Upper lobe of left lung (tissue), 6 donors: ENCODE data around the gene TBC1D3I. TPM values are rescaled to one million over a fixed set of nuclear protein-coding genes. Genes with fewer than 3 reads are reported as not detected.

Source experiments
- small RNA-seq, 4 donors: library from RNA; depleted of rRNA; stranded (forward); fragments of <200 nt; gene quantifications; one replicate each; pipeline ENCODE3, GENCODE V24; 2016
- total RNA-seq, 6 donors: library from RNA; depleted of rRNA in 4 of 6; stranded (reverse); fragments of >200 nt in 4 of 6; gene quantifications; one replicate each; pipeline versions ENCODE4 v1.1.0 to v1.2.1, GENCODE V29; 2016 to 2021
- donor health status: DM: no; HTN: no; CAD: no; lungs with moderate emphysema.
- donor health status: DM: no; HTN: yes; CAD: no; lungs with severe emphysema.

Gene TBC1D3I
- total RNA-seq, 6 donors from 2014 or later, result 1.4 TPM; not detected in 4

Small RNA genes within 50 kb of the gene (small RNA-seq; reads per million reads assigned to genes)
- gene AC243829.3, result 0 reads per million in 4 donors
- 0 reads per million in 4 donors for gene AC243829.6
- 0 reads per million in 4 donors for gene RF00019

Other genes with a start within 250 kb of the TBC1D3I start
- gene CCL23, start 246.6 kb downstream of the TBC1D3I start, total RNA-seq, result 10 to 100 TPM in 4 of 6 donors, 1 to 10 TPM in 1, not detected in 1; 6.9 to 40.0 (median 16.6) TPM
- 100 to 1,000 TPM in 4 of 6 donors, 10 to 100 TPM in 2; 50.3 to 250 (median 169) TPM for gene CCL18, start 200.3 kb downstream of the TBC1D3I start, total RNA-seq
- 10 to 100 TPM in 2 of 6 donors, 1 to 10 TPM in 3, under 1 TPM in 1; 0.55 to 24.9 (median 2.9) TPM for gene CCL3, start 174.4 kb downstream of the TBC1D3I start, total RNA-seq
- gene CCL4, start 160.7 kb downstream of the TBC1D3I start, total RNA-seq, result 10 to 100 TPM in 4 of 6 donors, 1 to 10 TPM in 2; 5.7 to 24.0 (median 14.1) TPM
- 1 to 10 TPM in 5 of 6 donors, not detected in 1; 3.6 to 8.9 (median 7.0) TPM for gene TBC1D3B, start 87.9 kb downstream of the TBC1D3I start, total RNA-seq
- gene CCL3L1, start 67.8 kb downstream of the TBC1D3I start, total RNA-seq, result 1 to 10 TPM in 2 of 6 donors, under 1 TPM in 1, not detected in 3; 0.54 to 8.4 (median 5.8) TPM
- 10 to 100 TPM in 1 of 6 donors, 1 to 10 TPM in 4, not detected in 1; 1.7 to 12.6 (median 3.0) TPM for gene CCL4L2, start 53.5 kb downstream of the TBC1D3I start, total RNA-seq
- 1 to 10 TPM in 1 of 6 donors, not detected in 5; 1.7 TPM for gene TBC1D3G, start 59.3 kb upstream of the TBC1D3I start, total RNA-seq
- not detected for gene TBC1D3H, start 123.9 kb upstream of the TBC1D3I start, total RNA-seq
- gene ZNHIT3, start 222.1 kb upstream of the TBC1D3I start, total RNA-seq, result 10 to 100 TPM in 5 of 6 donors, 1 to 10 TPM in 1; 7.7 to 26.0 (median 21.6) TPM